Common myeloid progenitor, CD34-positive (primary cell): ENCODE data around the gene TMC2.

ENCODE experiments used
- CTCF ChIA-PET: fragments of 350-600 bp; sonication (Branson Sonifier 250); formaldehyde crosslinking; loops from one replicate; lab custom pipeline; 2021; ENCODE audit warnings: antibody characterized with exemption; lab: Charles Lee
- POLR2A ChIA-PET: fragments of 350-600 bp; sonication (Branson Sonifier 250); formaldehyde crosslinking; loops from one replicate; lab custom pipeline; 2021; ENCODE audit warnings: antibody characterized with exemption; lab: Charles Lee
- DNase-seq, 3 donors: peaks; one replicate each; pipeline versions ENCODE4 v3.0.0 to v3.0.0-alpha.2; 2013
- H3K27ac ChIP-seq, 2 experiments: 1 replicate in 1 of 2; 2 replicates in 1 of 2; pipeline ENCODE4 v1.7.0; 2013; ENCODE audit warnings: inconsistent platforms in 2 of 2, low read length in 2 of 2, mild to moderate bottlenecking in 2 of 2, low read depth in 1 of 2, moderate library complexity in 1 of 2; ENCODE audit not compliant: severe bottlenecking in 2 of 2, insufficient read depth in 1 of 2, poor library complexity in 1 of 2
- H3K27me3 ChIP-seq, 5 experiments: replicated peaks in 2 of 5; 1 replicate in 3 of 5; 2 replicates in 2 of 5; pipeline versions ENCODE4 v1.6.1 to v1.7.0; 2013; ENCODE audit warnings: low read length in 4 of 5, mild to moderate bottlenecking in 2 of 5, moderate library complexity in 2 of 5, inconsistent platforms in 1 of 5; ENCODE audit not compliant: insufficient read depth in 5 of 5, control insufficient read depth in 4 of 5
- H3K36me3 ChIP-seq, 4 experiments: 1 replicate in 2 of 4; 2 replicates in 2 of 4; pipeline versions ENCODE4 v1.6.1 to v1.7.0; 2013; ENCODE audit warnings: low read length in 3 of 4, control low read depth in 1 of 4, mild to moderate bottlenecking in 1 of 4; ENCODE audit not compliant: control insufficient read depth in 4 of 4, insufficient read depth in 4 of 4
- H3K4me1 ChIP-seq, 4 experiments: 1 replicate in 3 of 4; 2 replicates in 1 of 4; pipeline versions ENCODE4 v1.6.1 to v1.7.1; 2013; ENCODE audit warnings: low read length in 3 of 4, mild to moderate bottlenecking in 3 of 4, control low read depth in 1 of 4, inconsistent platforms in 1 of 4, moderate library complexity in 1 of 4; ENCODE audit not compliant: control insufficient read depth in 4 of 4, insufficient read depth in 4 of 4; ENCODE audit errors: control extremely low read depth in 1 of 4
- H3K4me3 ChIP-seq, 7 experiments: 1 replicate in 4 of 7; 2 replicates in 3 of 7; pipeline versions ENCODE4 v1.5.1 to v1.7.0; 2013; ENCODE audit warnings: mild to moderate bottlenecking in 7 of 7, low read length in 6 of 7, moderate library complexity in 6 of 7, inconsistent platforms in 2 of 7, low read depth in 2 of 7, control low read depth in 1 of 7; ENCODE audit not compliant: insufficient read depth in 4 of 7, control insufficient read depth in 1 of 7; ENCODE audit errors: extremely low read depth in 1 of 7
- H3K9me3 ChIP-seq, 5 experiments: 1 replicate in 4 of 5; 2 replicates in 1 of 5; pipeline versions ENCODE4 v1.6.1 to v1.7.1; 2013; ENCODE audit warnings: low read length in 4 of 5, mild to moderate bottlenecking in 2 of 5, inconsistent platforms in 1 of 5, low read depth in 1 of 5, moderate library complexity in 1 of 5; ENCODE audit not compliant: control insufficient read depth in 4 of 5, insufficient read depth in 2 of 5; ENCODE audit errors: control extremely low read depth in 1 of 5
- WGBS: methylation state at CpG from one replicate; pipeline ENCODE4 v1.1.5; 2013; ENCODE audit not compliant: insufficient coverage; 5-methylcytosine and 5-hydroxymethylcytosine counted together

TMC2 gene

GRCh38 chr20:2508631-2509467, 27.5 kb upstream of the TMC2 start, which contains the start of gene ZNF343:
TSS of gene ZNF343 (minus strand) at chr20:2508915. CDS start at chr20:2493895, 15,020 bp downstream.
- peaks cover 0 to 19% (median 16%) of the 10 kb centered on the region in 4 experiments for H3K4me1 ChIP-seq
- DNase-seq: peak; percentile 86 to 91 (median 88)
- peak within 1 kb of the TSS; percentile 44 to 96 (median 90) for H3K4me3 ChIP-seq
- ChIA-PET POLR2A (interaction anchor here (0.9 to 1.0 kb wide), 2 partner anchors 13 to 39 kb away, joined by 3 to 6 read pairs; no protein-coding TSS in a partner anchor), CTCF (interaction anchor here (1.2 to 2.6 kb wide), 2 partner anchors 11 to 13 kb away, joined by 4 to 14 read pairs; no protein-coding TSS in a partner anchor)
- WGBS: 1% methylated on average over 39 of the region's 53 CpGs
- H3K27me3 ChIP-seq: no peaks in the 10 kb centered on the region
- no peaks in the 10 kb centered on the region for H3K36me3 ChIP-seq
- H3K9me3 ChIP-seq: no peaks in the 10 kb centered on the region
- peak within 1 kb of the TSS; percentile 80 to 86 for H3K27ac ChIP-seq

- POLR2A ChIA-PET: interaction anchor here (1.0 kb wide), 1 partner anchor 12 kb away, joined by 3 read pairs; no protein-coding TSS in a partner anchor
- peak overlapping the region in 6 of 7 experiments; percentile 78 to 96 (median 91) for H3K4me3 ChIP-seq
- peaks cover 0 to 19% (median 16%) of the 10 kb centered on the region in 4 experiments for H3K4me1 ChIP-seq
- CTCF ChIA-PET: interaction anchor here (1.2 to 1.8 kb wide), 2 partner anchors 11 to 13 kb away, joined by 4 read pairs; no protein-coding TSS in a partner anchor
- H3K27ac ChIP-seq: peak overlapping the region in 1 of 2 experiments; percentile 86
- H3K27me3 ChIP-seq: no peaks in the 10 kb centered on the region
- H3K9me3 ChIP-seq: no peaks in the 10 kb centered on the region
- no peaks in the 10 kb centered on the region for H3K36me3 ChIP-seq
- DNase-seq: no peak
- WGBS: 60% methylated on average over 1 of the region's 9 CpGs
Measured at GRCh38 chr20:2509468-2509781, 26.9 kb upstream of the TMC2 start.

- ChIA-PET POLR2A (interaction anchor here (1.0 kb wide), 1 partner anchor 12 kb away, joined by 3 read pairs; no protein-coding TSS in a partner anchor), CTCF (interaction anchor here (1.2 to 1.8 kb wide), 2 partner anchors 11 to 12 kb away, joined by 4 read pairs; no protein-coding TSS in a partner anchor)
- Histone ChIP-seq H3K9me3 (no peaks in the 10 kb centered on the region), H3K27ac (no peak overlapping the region), H3K4me3 (peak overlapping the region in 1 of 7 experiments; percentile 92), H3K4me1 (peaks cover 0 to 19% (median 16%) of the 10 kb centered on the region in 4 experiments), H3K27me3 (no peaks in the 10 kb centered on the region), H3K36me3 (no peaks in the 10 kb centered on the region)
- DNase-seq: no peak
- WGBS: no CpG with 5 or more reads among the region's 3 CpGs
Measured at GRCh38 chr20:2509794-2510193, 26.6 kb upstream of the TMC2 start.

- no peaks in the 10 kb centered on the region for H3K4me1 ChIP-seq
- H3K4me3 ChIP-seq: no peak overlapping the region
- H3K27ac ChIP-seq: no peak overlapping the region
- H3K36me3 ChIP-seq: no peaks in the 10 kb centered on the region
- no peaks in the 10 kb centered on the region for H3K9me3 ChIP-seq
- WGBS: no CpG with 5 or more reads among the region's 1 CpG
- CTCF ChIA-PET: interaction anchor here (3.8 kb wide), 1 partner anchor 8 kb away, joined by 37 read pairs; no protein-coding TSS in a partner anchor
- POLR2A ChIA-PET: no interaction called here
- no peak for DNase-seq
- H3K27me3 ChIP-seq: peaks cover 0 to 4% (median 0%) of the 10 kb centered on the region in 5 experiments
Measured at GRCh38 chr20:2515203-2515602, 21.2 kb upstream of the TMC2 start.

- H3K4me3 ChIP-seq: no peak overlapping the region
- no peaks in the 10 kb centered on the region for H3K36me3 ChIP-seq
- DNase-seq: no peak
- H3K4me1 ChIP-seq: no peaks in the 10 kb centered on the region
- peaks cover 0 to 4% (median 0%) of the 10 kb centered on the region in 5 experiments for H3K27me3 ChIP-seq
- 92% methylated on average over 2 of the region's 2 CpGs for WGBS
- no peaks in the 10 kb centered on the region for H3K9me3 ChIP-seq
- H3K27ac ChIP-seq: no peak overlapping the region
- ChIA-PET CTCF (no interaction called here), POLR2A (no interaction called here)
Measured at GRCh38 chr20:2516399-2516798, 20.0 kb upstream of the TMC2 start.

- H3K27me3 ChIP-seq: peaks cover 0 to 7% (median 0%) of the 10 kb centered on the region in 5 experiments
- ChIA-PET POLR2A (no interaction called here), CTCF (no interaction called here)
- no peaks in the 10 kb centered on the region for H3K9me3 ChIP-seq
- H3K4me1 ChIP-seq: no peaks in the 10 kb centered on the region
- H3K27ac ChIP-seq: no peak overlapping the region
- no peak overlapping the region for H3K4me3 ChIP-seq
- DNase-seq: no peak
- no peaks in the 10 kb centered on the region for H3K36me3 ChIP-seq
- 90% methylated on average over 10 of the region's 10 CpGs for WGBS
Measured at GRCh38 chr20:2518096-2518495, 18.3 kb upstream of the TMC2 start.

GRCh38 chr20:2518558-2518957, 17.8 kb upstream of the TMC2 start:
- CTCF ChIA-PET: no interaction called here
- H3K4me1 ChIP-seq: no peaks in the 10 kb centered on the region
- WGBS: 100% methylated on average over 2 of the region's 4 CpGs
- H3K4me3 ChIP-seq: no peak overlapping the region
- H3K9me3 ChIP-seq: no peaks in the 10 kb centered on the region
- DNase-seq: no peak
- H3K27ac ChIP-seq: no peak overlapping the region
- POLR2A ChIA-PET: no interaction called here
- no peaks in the 10 kb centered on the region for H3K36me3 ChIP-seq
- peaks cover 0 to 7% (median 0%) of the 10 kb centered on the region in 5 experiments for H3K27me3 ChIP-seq
